K562 (cell line): ENCODE data around the gene BLOC1S2. TPM values are rescaled to one million over a fixed set of nuclear protein-coding genes. Genes with fewer than 3 reads are reported as not detected.
A peak's percentile ranks its signal among the peaks of the same experiment; 100 is the strongest.

Experiments used
- ADNP ChIP-seq: fragments of 200-800 bp; sonication (Bioruptor generic); IDR thresholded peaks from 2 replicates; pipeline ENCODE4 v1.6.1; 2016; ENCODE audit warnings: missing genetic modification characterization, missing compliant biosample characterization
- ARHGAP35 ChIP-seq: fragments of 450-650 bp; IDR thresholded peaks from 2 replicates; pipeline ENCODE4 v1.6.1; 2018; ENCODE audit not compliant: partially characterized antibody
- ASH1L ChIP-seq: fragments of 450-650 bp; IDR thresholded peaks from 2 replicates; pipeline ENCODE4 v1.6.1; 2018; ENCODE audit warnings: borderline replicate concordance, mild to moderate bottlenecking, low read depth; ENCODE audit not compliant: partially characterized antibody
- BRD9 ChIP-seq: fragments of 450-650 bp; IDR thresholded peaks from 2 replicates; pipeline ENCODE4 v1.6.1; 2018; ENCODE audit warnings: low read depth; ENCODE audit not compliant: partially characterized antibody
- C11orf30 ChIP-seq: fragments of 450-650 bp; IDR thresholded peaks from 2 replicates; pipeline ENCODE4 v1.6.1; 2016; ENCODE audit warnings: low read depth, mild to moderate bottlenecking
- CBX2 ChIP-seq: fragments of 200-600 bp; sonication (generic); IDR thresholded peaks from one replicate; pipeline ENCODE4 v1.6.1; 2012; ENCODE audit warnings: mild to moderate bottlenecking, low read length, inconsistent platforms; ENCODE audit not compliant: insufficient read depth, poor library complexity, severe bottlenecking
- CBX8 ChIP-seq: fragments of 200-600 bp; sonication (generic); IDR thresholded peaks from 2 replicates; pipeline ENCODE4 v1.6.1; 2012; ENCODE audit warnings: borderline replicate concordance, mixed run types, low read depth, mild to moderate bottlenecking, moderate library complexity, mixed read lengths, low read length, control low read depth, inconsistent platforms; ENCODE audit not compliant: poor library complexity, severe bottlenecking; ENCODE audit errors: extremely low read depth
- CHD4 ChIP-seq: fragments of 200-600 bp; sonication (generic); IDR thresholded peaks from 3 replicates; pipeline ENCODE4 v1.6.1; 2012; ENCODE audit warnings: low read depth, mild to moderate bottlenecking, mixed read lengths, low read length, inconsistent platforms; ENCODE audit not compliant: insufficient read depth, insufficient replicate concordance, poor library complexity, severe bottlenecking
- DACH1 ChIP-seq: fragments of 450-650 bp; IDR thresholded peaks from 2 replicates; pipeline ENCODE4 v1.6.1; 2018; ENCODE audit not compliant: partially characterized antibody
- E2F8 ChIP-seq: fragments of 450-650 bp; IDR thresholded peaks from 2 replicates; pipeline ENCODE4 v1.7.1; 2018; ENCODE audit warnings: mild to moderate bottlenecking, low read depth; ENCODE audit not compliant: partially characterized antibody
- EP400 ChIP-seq: fragments of 450-650 bp; IDR thresholded peaks from 2 replicates; pipeline ENCODE4 v1.6.1; 2017; ENCODE audit warnings: antibody characterized with exemption, mild to moderate bottlenecking, moderate library complexity
- HCFC1 ChIP-seq: IDR thresholded peaks from 2 replicates; pipeline ENCODE4 v1.6.1; 2012; ENCODE audit warnings: low read depth, low read length, improper control_type of control experiment
- MBD2 ChIP-seq: sonication (generic); IDR thresholded peaks from 2 replicates; pipeline ENCODE4 v1.6.1; 2016; ENCODE audit warnings: low read depth, borderline replicate concordance
- MCM2 ChIP-seq: fragments of 450-650 bp; IDR thresholded peaks from 2 replicates; pipeline ENCODE4 v1.6.1; 2017; ENCODE audit warnings: low read depth, mild to moderate bottlenecking
- MTA1 ChIP-seq: fragments of 450-650 bp; IDR thresholded peaks from 2 replicates; pipeline ENCODE4 v1.6.1; 2017; ENCODE audit warnings: borderline replicate concordance
- NFE2 ChIP-seq: IDR thresholded peaks from 2 replicates; pipeline ENCODE4 v1.6.1; 2014; ENCODE audit warnings: antibody characterized with exemption, low read depth
- PHF20 ChIP-seq: fragments of 450-650 bp; IDR thresholded peaks from 2 replicates; pipeline ENCODE4 v1.6.1; 2018; ENCODE audit not compliant: partially characterized antibody
- SIN3A ChIP-seq, 2 experiments: fragments of 150-350 bp in 1 of 2; IDR thresholded peaks; 2 replicates each; pipeline ENCODE4 v1.6.1; 2011 to 2016; ENCODE audit warnings: borderline replicate concordance in 2 of 2, low read depth in 2 of 2, low read length in 2 of 2, mild to moderate bottlenecking in 2 of 2, moderate library complexity in 2 of 2; ENCODE audit not compliant: control insufficient read depth in 1 of 2
- SMARCA4 ChIP-seq: fragments of 450-650 bp; IDR thresholded peaks from 2 replicates; pipeline ENCODE4 v1.6.1; 2016
- SP1 ChIP-seq: sonication (generic); formaldehyde crosslinking; IDR thresholded peaks from 2 replicates; pipeline ENCODE4 v1.8.1; 2022; ENCODE audit warnings: mild to moderate bottlenecking, missing genetic modification reagents
- TFAP4 ChIP-seq: sonication (generic); formaldehyde crosslinking; IDR thresholded peaks from 2 replicates; pipeline ENCODE4 v1.8.0; 2022; ENCODE audit warnings: missing genetic modification reagents, mild to moderate bottlenecking, moderate library complexity, borderline replicate concordance
- ZFX ChIP-seq: sonication (generic); formaldehyde crosslinking; IDR thresholded peaks from 2 replicates; pipeline ENCODE4 v1.8.0; 2022; ENCODE audit warnings: mild to moderate bottlenecking, missing genetic modification reagents, moderate library complexity
- ZNF589 ChIP-seq: fragments of 200-800 bp; sonication (Bioruptor generic); IDR thresholded peaks from 2 replicates; pipeline ENCODE4 v1.6.1; 2016; ENCODE audit warnings: low read depth, missing genetic modification characterization, missing compliant biosample characterization
- ZNF695 ChIP-seq: fragments of 450-650 bp; formaldehyde crosslinking; IDR thresholded peaks from 2 replicates; pipeline ENCODE4 v1.4.0; 2020; ENCODE audit warnings: mild to moderate bottlenecking, moderate library complexity
- polyA plus RNA-seq, 8 experiments: library from polyadenylated mRNA; depleted of rRNA in 4 of 8; stranded (reverse) in 5 of 8; unstranded in 3 of 8; fragments of >200 nt; fragmentation: Nextera tagmentation in 2 of 8; fragmentation: Illumina TruSeq in 1 of 8; extraction: Ambion mirVana in 2 of 8; extraction: Trizol in 1 of 8; gene quantifications; 2 replicates each; pipeline versions ENCODE4 v1.2.1 to v1.2.3, GENCODE V29; 2011 to 2014; ENCODE audit warnings: inconsistent platforms in 1 of 8, missing spikeins in 1 of 8
- total RNA-seq, 7 experiments: library from RNA; depleted of rRNA in 6 of 7; stranded (reverse); fragments of >200 nt in 6 of 7; fragmentation: Illumina TruSeq in 2 of 7; extraction: Trizol in 2 of 7; gene quantifications; 2 replicates each; pipeline versions ENCODE4 v1.2.1 to v1.2.3, GENCODE V29; 2011 to 2021; ENCODE audit warnings: low replicate concordance in 1 of 7

The BLOC1S2 gene
- total and polyA plus RNA-seq, 9 of the 15 experiments (the other 6 are each of a cell fraction or from before 2014, with no cell fraction given) = 29.5 to 45.8 (median 34.9) TPM

DNA sequence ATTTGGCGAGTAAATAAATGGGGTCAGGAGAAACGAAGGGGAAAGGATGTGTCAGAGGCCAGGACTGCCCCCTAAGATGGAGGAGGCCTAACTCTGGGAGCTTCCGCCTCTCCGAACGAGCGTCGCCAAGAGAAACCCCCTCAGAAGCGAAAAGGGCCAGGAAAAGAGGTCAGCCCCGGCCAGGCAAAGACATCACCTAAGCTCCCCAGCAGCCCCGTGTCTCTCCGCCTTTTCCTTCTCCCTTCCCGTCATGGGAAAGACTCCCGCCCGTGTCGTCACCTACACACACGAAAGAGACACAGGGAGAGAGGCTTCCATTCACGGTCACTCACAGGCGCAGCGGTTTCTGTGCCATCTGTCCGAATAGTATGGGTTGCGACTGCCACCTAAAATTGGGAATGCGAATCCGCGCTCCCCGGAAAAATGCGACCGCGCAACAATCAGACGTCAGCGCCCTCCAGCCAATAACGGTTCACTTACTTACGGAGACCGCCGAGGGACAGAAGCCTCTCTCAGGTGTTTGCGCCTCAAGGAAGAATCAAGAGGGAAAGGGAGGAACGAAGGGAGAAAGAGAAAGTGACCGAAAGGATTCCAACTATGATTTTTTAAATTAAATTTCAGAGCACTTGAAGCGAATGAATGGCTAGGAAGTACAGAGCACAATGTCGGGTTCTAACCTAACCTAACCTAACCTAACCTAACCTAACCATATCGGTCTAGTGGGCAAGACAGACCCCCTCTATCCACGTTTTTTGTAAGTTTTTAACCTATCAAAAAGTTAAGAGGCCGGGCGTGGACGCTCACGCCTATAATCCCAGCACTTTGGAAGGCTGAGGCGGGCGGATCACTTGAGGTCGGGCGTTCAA is 19.0 kb downstream of the BLOC1S2 start, which contains the start of gene CWF19L1 (continued):
- TF ChIP-seq TFAP4 (CRISPR knock-in tag) (peak; percentile 71; the same call in 1 of the 2 replicates), EP400 (peak; percentile 66), C11orf30 (peak; percentile 99), ARHGAP35 (no peak), ZNF589 (CRISPR knock-in tag) (no peak), PHF20 (peak; percentile 98), ASH1L (peak; percentile 24), DACH1 (no peak), SIN3A (IDR thresholded peaks at IDR 0.05; ENCODE audit: borderline replicate concordance in 2 of 2, control insufficient read depth in 1 of 2, low read depth in 2 of 2, low read length in 2 of 2) (peak; percentile 84 to 93; a peak in 3 of 4 replicates), CBX2 (no peak), MCM2 (no peak), SP1 (CRISPR knock-in tag) (0 out of 2 replicates have a peak, but pooled peaks have one; percentile 32), SMARCA4 (no peak), E2F8 (peak; percentile 71), BRD9 (peak; percentile 27), CHD4 (no peak), ZFX (CRISPR knock-in tag) (peak; percentile 44; the same call in 1 of the 2 replicates), MTA1 (peak; percentile 99), ADNP (tag) (no peak), NFE2 (no peak), MBD2 (0 out of 2 replicates have a peak, but pooled peaks have one; percentile 39), CBX8 (no peak), HCFC1 (peak; percentile 79), ZNF695 (CRISPR knock-in tag) (no peak)
